Non-pigmented ciliary epithelial cell (primary cell): ENCODE data around the gene RNF182.
"Not testable (repeated sequence)": the region's sequence is repeated elsewhere in the genome, so short reads cannot be mapped to it uniquely, and the experiment has no call there.

Experiments used
- DNase-seq: peaks from one replicate; pipeline ENCODE4 v3.0.0-alpha.2; 2010; ENCODE audit warnings: low read depth

Gene RNF182

GRCh38 chr6:13917141-13917540 lies 7.6 kb upstream of the RNF182 start:
- DNase-seq, result no peak

GRCh38 chr6:13918686-13919250 lies 6.0 kb upstream of the RNF182 start:
- DNase-seq, result no peak

- no peak for DNase-seq
These were observed 4.9 kb upstream of the RNF182 start for GRCh38 chr6:13919861-13920260.

- no peak for DNase-seq
These were observed 4.2 kb upstream of the RNF182 start for GRCh38 chr6:13920552-13920951.

- DNase-seq, result no peak
These were observed 2.0 kb upstream of the RNF182 start for GRCh38 chr6:13922750-13923149.

- DNase-seq, result no peak
These were observed 1.1 kb upstream of the RNF182 start for GRCh38 chr6:13923527-13924145.

GRCh38 chr6:13924146-13924948 lies 405 bp upstream of the RNF182 start:
- no peak for DNase-seq

GRCh38 chr6:13926378-13926777 lies 1.6 kb downstream of the RNF182 start:
- DNase-seq, result no peak

- no peak for DNase-seq
These were observed 2.5 kb downstream of the RNF182 start for GRCh38 chr6:13927203-13927602.

GRCh38 chr6:13929196-13929595 lies 4.4 kb downstream of the RNF182 start:
- no peak for DNase-seq

- DNase-seq, result no peak
These were observed 7.1 kb downstream of the RNF182 start for GRCh38 chr6:13931797-13932402.

GRCh38 chr6:13932785-13933184 lies 8.0 kb downstream of the RNF182 start:
- no peak for DNase-seq

GRCh38 chr6:13934721-13935120 lies 10.0 kb downstream of the RNF182 start:
- DNase-seq, result no peak

- DNase-seq, result no peak
These were observed 10.6 kb downstream of the RNF182 start for GRCh38 chr6:13935190-13935880.

GRCh38 chr6:13935881-13936261 lies 11.1 kb downstream of the RNF182 start:
- not testable (repeated sequence) for DNase-seq

- DNase-seq, result no peak
These were observed 17.1 kb downstream of the RNF182 start for GRCh38 chr6:13941902-13942301.

GRCh38 chr6:13943943-13944342 lies 19.2 kb downstream of the RNF182 start:
- no peak for DNase-seq

- DNase-seq, result no peak
These were observed 21.8 kb downstream of the RNF182 start for GRCh38 chr6:13946506-13946905.

GRCh38 chr6:13947611-13948178 lies 22.9 kb downstream of the RNF182 start:
- no peak for DNase-seq

- DNase-seq, result no peak
These were observed 27.3 kb downstream of the RNF182 start for GRCh38 chr6:13952101-13952500.

GRCh38 chr6:13953061-13953705 lies 28.4 kb downstream of the RNF182 start:
- DNase-seq, result peak; percentile 23
